ENCODE results near the gene SLC49A3. TPM values are rescaled to one million over a fixed set of nuclear protein-coding genes. Genes with fewer than 3 reads are reported as not detected.
"Not testable (repeated sequence)": the region's sequence is repeated elsewhere in the genome, so short reads cannot be mapped to it uniquely, and the experiment has no call there.

Gene SLC49A3
- total RNA-seq, 2 experiments from 2014 or later: 0.23 TPM; not detected in 1

GRCh38 chr4:709348-709747 is 20.4 kb upstream of the SLC49A3 start:
- Mint-ChIP-seq H3K27ac (no peak overlapping the region), H3K9me3 (no peaks in the 10 kb centered on the region), H3K4me1 (ENCODE audit: low read depth) (peaks cover 22% of the 10 kb centered on the region), H3K4me3 (no peak overlapping the region), H3K36me3 (ENCODE audit: low read depth) (peaks cover 3% of the 10 kb centered on the region), H3K27me3 (no peaks in the 10 kb centered on the region)
- ATAC-seq: no peak
- DNase-seq: no peak
- TF ChIP-seq, protein P1, sequence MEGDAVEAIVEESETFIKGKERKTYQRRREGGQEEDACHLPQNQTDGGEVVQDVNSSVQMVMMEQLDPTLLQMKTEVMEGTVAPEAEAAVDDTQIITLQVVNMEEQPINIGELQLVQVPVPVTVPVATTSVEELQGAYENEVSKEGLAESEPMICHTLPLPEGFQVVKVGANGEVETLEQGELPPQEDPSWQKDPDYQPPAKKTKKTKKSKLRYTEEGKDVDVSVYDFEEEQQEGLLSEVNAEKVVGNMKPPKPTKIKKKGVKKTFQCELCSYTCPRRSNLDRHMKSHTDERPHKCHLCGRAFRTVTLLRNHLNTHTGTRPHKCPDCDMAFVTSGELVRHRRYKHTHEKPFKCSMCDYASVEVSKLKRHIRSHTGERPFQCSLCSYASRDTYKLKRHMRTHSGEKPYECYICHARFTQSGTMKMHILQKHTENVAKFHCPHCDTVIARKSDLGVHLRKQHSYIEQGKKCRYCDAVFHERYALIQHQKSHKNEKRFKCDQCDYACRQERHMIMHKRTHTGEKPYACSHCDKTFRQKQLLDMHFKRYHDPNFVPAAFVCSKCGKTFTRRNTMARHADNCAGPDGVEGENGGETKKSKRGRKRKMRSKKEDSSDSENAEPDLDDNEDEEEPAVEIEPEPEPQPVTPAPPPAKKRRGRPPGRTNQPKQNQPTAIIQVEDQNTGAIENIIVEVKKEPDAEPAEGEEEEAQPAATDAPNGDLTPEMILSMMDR (IDR thresholded peaks at IDR 0.05): no peak
- CTCF ChIA-PET: interaction anchor here (0.9 to 1.3 kb wide), 4 partner anchors 9 to 106 kb away, joined by 3 to 5 read pairs (median 4); partner anchors contain the start of genes ATP5ME and MYL5
- intact Hi-C loops (cut with micrococcal nuclease): no loop called here
- POLR2A ChIA-PET: interaction anchor here (1.0 to 1.2 kb wide), 2 partner anchors 10 to 25 kb away, joined by 4 to 5 read pairs; no protein-coding TSS in a partner anchor

- H3K36me3 Mint-ChIP-seq (ENCODE audit: low read depth): peaks cover 3% of the 10 kb centered on the region
- TF ChIP-seq, protein P1 (IDR thresholded peaks at IDR 0.05): no peak
- no peak for DNase-seq
- no peak overlapping the region for H3K4me3 Mint-ChIP-seq
- ChIA-PET POLR2A (no interaction called here), CTCF (interaction anchor here (1.3 kb wide), 1 partner anchor 10 kb away, joined by 4 read pairs; no protein-coding TSS in a partner anchor)
- no peak overlapping the region for H3K27ac Mint-ChIP-seq
- H3K9me3 Mint-ChIP-seq: no peaks in the 10 kb centered on the region
- H3K27me3 Mint-ChIP-seq: no peaks in the 10 kb centered on the region
- ATAC-seq: no peak
- intact Hi-C loops (cut with micrococcal nuclease): no loop called here
- H3K4me1 Mint-ChIP-seq (ENCODE audit: low read depth): peaks cover 22% of the 10 kb centered on the region
These were observed 19.6 kb upstream of the SLC49A3 start for GRCh38 chr4:708631-708933.

DNA sequence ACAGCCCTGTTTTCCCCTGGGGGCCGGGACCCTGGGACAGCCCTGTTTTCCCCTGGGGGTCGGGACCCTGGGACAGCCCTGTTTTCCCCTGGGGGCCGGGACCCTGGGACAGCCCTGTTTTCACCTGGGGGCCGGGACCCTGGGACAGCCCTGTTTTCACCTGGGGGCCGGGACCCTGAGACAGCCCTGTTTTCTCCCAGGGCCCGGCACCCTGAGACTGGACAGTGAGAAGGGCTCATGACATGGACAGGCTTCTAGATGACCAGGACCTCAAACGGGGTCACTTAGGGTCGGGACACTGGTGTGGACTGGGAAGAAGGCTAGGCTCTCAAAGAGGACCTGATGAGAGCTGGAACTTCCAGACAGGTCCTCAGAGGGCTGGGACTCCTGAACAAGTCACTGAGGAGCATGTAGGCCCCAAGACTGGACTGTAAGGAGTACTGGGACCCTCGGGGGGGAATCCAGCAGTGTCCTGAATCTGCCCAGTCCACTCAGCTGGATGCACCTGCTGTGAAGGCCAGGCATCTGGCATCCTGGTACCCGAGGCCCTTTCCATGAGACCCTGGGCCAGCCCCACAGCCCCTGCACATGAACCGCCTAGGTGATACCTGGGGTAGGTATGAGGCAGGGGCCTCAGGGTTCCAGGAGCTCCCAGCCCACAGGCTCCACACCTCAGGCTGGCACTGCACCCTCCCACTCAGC is 19.1 kb upstream of the SLC49A3 start:
- Mint-ChIP-seq H3K9me3 (no peaks in the 10 kb centered on the region), H3K4me1 (ENCODE audit: low read depth) (peaks cover 22% of the 10 kb centered on the region), H3K36me3 (ENCODE audit: low read depth) (peaks cover 3% of the 10 kb centered on the region), H3K4me3 (no peak overlapping the region), H3K27me3 (no peaks in the 10 kb centered on the region), H3K27ac (no peak overlapping the region)
- ATAC-seq (no peak), DNase-seq (no peak)
- TF ChIP-seq, protein P1 (IDR thresholded peaks at IDR 0.05): no peak
- intact Hi-C loops (cut with micrococcal nuclease): no loop called here
- ChIA-PET CTCF (no interaction called here), POLR2A (no interaction called here)

GRCh38 chr4:706834-707598 is 18.1 kb upstream of the SLC49A3 start:
- DNase-seq: no peak
- TF ChIP-seq, protein P1 (IDR thresholded peaks at IDR 0.05): no peak

GRCh38 chr4:706083-706633 is 17.2 kb upstream of the SLC49A3 start:
- H3K36me3 Mint-ChIP-seq (ENCODE audit: low read depth); ATAC-seq; H3K9me3 Mint-ChIP-seq; H3K27ac Mint-ChIP-seq; POLR2A ChIA-PET; DNase-seq; intact Hi-C loops (cut with micrococcal nuclease); H3K27me3 Mint-ChIP-seq; CTCF ChIA-PET: not testable (repeated sequence)
- peak overlapping the region; percentile 68 for H3K4me3 Mint-ChIP-seq
- H3K4me1 Mint-ChIP-seq (ENCODE audit: low read depth): peaks cover 22% of the 10 kb centered on the region

More at GRCh38 chr4:706834-707598, 18.1 kb upstream of the SLC49A3 start:
- Mint-ChIP-seq H3K27me3 (no peaks in the 10 kb centered on the region), H3K4me1 (ENCODE audit: low read depth) (peaks cover 22% of the 10 kb centered on the region), H3K4me3 (no peak overlapping the region), H3K9me3 (no peaks in the 10 kb centered on the region), H3K36me3 (ENCODE audit: low read depth) (peaks cover 3% of the 10 kb centered on the region), H3K27ac (no peak overlapping the region)
- POLR2A ChIA-PET: no interaction called here
- no peak for ATAC-seq
- CTCF ChIA-PET: no interaction called here
- intact Hi-C loops (cut with micrococcal nuclease): no loop called here

Measured in activated CD8-positive, alpha-beta T cell treated with anti-CD3 and anti-CD28 coated beads for 36 hours (primary cell).